Left lobe of liver (tissue), 2 donors: ENCODE measurements around the gene PRPF31. TPM values are rescaled to one million over a fixed set of nuclear protein-coding genes. Genes with fewer than 3 reads are reported as not detected.

ENCODE experiments used
- ATAC-seq: fragments of 200-7000 bp; cut with Tn5 transposase; one replicate; pipeline ENCODE4 v1.9.1; 2020; ENCODE audit warnings: mild to moderate bottlenecking, moderate library complexity
- DNase-seq: peaks from one replicate; pipeline ENCODE4 v3.0.0-alpha.2; 2020; ENCODE audit warnings: low spot score
- total RNA-seq: library from RNA; stranded (reverse); gene quantifications from one replicate; pipeline ENCODE4 v1.2.1, GENCODE V29; 2021
- donor health status: DM: no; HTN: no; CAD: no; lungs with moderate emphysema.
- donor health status: DM: no; HTN: yes; CAD: no.

The PRPF31 gene
- total RNA-seq, 1 donor from 2014 or later = 23.2 TPM

DNA sequence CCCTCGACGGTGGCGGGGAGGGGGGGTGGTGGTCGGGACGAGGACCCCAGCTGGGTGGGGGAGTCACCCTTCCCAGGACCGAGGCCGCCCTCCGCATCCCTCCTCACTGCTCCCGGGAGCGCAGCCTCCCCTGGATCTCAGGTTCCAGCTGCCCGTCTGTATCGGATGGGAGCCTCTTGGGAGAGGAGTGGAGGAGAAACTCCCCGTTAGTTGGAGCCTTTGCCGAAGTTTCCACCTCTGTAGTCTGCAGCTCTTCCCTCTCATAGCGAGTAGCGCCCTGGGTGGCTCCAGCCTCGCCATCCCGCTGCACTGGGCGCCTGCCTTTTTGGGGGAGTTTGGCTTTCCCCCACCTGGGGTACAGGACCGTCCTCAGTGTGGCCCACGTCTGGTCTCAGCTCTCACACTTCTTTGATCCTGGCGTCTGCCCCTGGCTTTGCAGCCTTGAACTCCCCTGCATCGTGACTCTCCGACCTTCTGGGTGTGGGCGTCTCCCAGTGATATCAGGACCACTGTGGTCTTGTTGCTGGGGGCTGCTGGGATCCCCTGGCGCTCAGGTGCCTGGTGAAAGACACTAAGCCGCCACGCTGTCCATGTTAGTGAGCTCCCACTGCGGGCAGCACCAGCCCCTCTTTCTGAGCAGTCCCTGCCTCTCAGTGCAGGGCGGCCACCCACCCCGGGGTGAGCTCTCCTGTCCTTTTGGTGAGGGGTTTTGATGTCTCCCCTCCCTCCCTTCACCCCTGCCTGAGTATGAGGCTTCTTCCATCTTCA lies 23.1 kb downstream of the PRPF31 start:
- DNase-seq = no peak
- ATAC-seq = no peak

DNA sequence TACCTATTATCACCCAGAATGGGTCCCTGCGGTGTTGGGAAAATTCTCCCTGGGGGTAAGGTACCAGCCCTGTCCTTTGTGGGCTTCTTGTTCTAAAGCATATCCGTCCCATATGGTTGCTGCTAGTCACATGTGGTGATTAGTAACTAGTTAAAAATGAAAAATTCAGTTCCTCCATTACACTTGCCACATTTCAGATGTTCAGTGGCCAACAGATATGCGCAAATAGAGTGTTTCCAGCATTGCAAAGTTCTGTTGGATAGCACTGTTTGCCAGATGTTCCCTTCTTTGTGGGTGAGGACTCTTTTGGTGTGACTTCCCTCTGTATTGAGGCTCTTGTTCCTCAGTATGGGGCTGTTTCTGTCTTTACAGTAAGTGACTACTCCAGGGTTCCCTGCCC lies 25.8 kb downstream of the PRPF31 start:
- DNase-seq = no peak
- no peak for ATAC-seq

DNA sequence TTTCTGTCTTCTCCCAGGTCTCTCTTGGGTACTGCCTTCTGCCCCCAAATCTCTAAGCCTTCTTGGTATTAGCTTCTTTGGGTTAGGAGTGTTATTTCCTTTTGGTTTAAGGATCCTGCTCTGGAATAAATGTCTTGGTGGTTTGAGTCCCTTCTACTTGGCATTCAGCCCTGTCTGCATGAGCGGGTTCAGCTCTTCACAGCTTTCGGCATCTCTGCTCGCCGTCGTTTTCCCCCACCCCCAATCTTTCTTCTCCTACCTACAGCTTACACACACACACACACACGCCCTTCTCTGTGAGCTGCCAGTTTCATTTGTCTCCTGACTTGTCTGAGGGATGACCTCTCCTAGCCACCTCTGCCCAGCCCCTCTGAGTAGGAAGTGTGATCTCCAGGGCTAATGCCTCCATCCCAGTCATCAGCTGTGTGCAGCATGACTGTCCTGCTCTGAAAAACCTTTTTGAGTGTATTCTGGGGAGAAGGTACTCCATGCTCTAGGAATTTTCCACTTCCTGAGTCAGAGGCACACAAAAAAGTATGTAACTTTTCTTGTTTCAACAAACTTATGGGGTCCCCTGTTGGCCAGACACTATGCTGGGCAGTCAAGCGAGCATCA lies 26.7 kb downstream of the PRPF31 start:
- DNase-seq = no peak

DNA sequence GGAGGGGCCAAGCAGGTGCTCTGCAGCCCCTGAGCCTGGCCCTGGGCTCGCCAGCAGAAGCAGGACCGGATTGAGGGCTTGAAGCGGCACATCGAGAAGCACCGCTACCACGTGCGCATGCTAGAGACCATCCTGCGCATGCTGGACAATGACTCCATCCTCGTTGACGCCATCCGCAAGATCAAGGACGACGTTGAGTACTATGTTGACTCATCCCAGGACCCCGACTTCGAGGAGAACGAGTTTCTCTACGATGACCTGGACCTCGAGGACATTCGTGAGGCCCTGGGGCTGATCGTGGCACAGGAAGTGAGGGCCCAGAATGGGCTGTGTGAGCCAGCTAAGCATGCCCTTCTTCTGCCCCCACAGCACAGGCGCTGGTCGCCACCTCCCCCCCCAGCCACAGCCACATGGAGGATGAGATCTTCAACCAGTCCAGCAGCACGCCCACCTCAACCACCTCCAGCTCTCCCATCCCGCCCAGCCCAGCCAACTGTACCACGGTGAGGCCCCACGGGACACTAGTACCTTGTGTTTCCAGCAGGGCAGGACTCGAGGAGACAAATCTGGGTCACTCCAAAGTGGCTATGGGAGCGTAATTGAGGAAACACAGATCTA lies 30.1 kb downstream of the PRPF31 start:
- no peak for ATAC-seq

More for the DNA sequence above, 26.7 kb downstream of the PRPF31 start:
- ATAC-seq = no peak

DNA sequence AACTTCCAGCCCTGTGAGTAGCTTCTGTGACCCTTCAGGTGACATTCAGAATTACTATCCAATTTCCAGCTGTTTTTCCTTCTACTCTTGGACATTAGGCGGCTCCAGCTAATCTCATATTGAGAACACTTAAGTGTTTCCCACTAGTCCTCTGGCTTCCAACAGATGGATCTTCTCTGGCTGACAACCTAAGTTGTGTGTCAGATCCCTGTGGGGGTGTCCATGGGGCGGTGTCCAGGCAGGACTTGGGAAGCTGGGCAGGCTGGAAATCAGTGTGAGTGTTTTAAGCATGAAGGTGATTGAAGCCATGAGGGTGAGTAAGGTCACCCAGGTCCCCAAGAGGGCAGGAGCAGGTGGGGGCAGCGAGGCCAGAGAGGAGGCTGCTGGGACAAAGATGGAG lies 32.1 kb downstream of the PRPF31 start:
- ATAC-seq = no peak
- no peak for DNase-seq

More for the DNA sequence above, 30.1 kb downstream of the PRPF31 start:
- no peak for DNase-seq

DNA sequence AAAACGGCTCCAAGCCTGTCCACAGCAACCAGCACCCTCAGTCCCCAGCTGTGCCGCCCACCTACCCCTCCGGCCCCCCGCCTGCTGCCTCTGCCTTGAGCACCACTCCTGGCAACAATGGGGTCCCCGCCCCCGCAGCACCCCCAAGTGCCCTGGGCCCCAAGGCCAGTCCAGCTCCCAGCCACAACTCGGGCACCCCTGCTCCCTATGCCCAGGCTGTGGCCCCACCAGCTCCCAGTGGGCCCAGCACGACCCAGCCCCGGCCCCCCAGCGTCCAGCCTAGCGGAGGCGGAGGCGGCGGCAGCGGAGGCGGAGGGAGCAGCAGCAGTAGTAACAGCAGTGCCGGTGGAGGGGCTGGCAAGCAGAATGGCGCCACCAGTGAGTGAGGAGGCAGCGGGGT lies 32.6 kb downstream of the PRPF31 start:
- no peak for ATAC-seq
- DNase-seq = no peak

DNA sequence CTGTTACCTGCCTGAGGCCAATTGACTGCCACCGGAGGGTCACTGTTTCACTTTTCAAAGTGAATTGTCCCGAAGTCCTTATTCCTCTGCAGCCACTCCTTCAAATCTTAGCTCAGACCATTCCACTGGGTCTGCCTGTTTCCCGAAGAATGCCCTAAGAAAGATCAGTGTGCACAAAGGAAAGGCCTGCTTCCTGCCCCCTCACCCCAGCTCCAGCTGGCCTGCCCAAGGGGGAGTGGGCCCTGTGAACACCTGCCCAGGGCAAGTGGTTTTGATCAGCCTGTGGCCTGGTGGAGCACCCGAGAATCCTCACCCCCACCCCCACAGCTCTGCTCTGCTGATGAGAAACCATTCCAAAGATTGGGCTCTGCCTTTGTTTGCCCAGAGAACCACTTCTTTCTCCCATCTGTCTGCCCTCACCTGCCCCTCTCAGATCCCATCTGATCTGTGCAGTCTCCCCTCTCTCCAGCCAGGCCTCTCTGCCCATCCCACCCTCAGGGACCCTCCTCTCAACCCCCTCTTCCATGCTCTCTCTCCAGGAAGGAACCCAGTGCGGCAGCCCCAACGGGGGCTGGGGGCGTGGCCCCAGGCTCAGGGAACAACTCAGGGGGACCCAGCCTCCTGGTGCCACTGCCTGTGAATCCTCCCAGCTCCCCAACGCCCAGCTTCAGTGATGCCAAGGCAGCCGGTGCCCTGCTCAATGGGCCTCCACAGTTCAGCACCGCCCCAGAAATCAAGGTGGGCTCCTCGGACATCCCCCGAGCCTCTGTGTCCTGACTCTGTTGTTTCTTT lies 33.7 kb downstream of the PRPF31 start:
- no peak for DNase-seq
- ATAC-seq = no peak

DNA sequence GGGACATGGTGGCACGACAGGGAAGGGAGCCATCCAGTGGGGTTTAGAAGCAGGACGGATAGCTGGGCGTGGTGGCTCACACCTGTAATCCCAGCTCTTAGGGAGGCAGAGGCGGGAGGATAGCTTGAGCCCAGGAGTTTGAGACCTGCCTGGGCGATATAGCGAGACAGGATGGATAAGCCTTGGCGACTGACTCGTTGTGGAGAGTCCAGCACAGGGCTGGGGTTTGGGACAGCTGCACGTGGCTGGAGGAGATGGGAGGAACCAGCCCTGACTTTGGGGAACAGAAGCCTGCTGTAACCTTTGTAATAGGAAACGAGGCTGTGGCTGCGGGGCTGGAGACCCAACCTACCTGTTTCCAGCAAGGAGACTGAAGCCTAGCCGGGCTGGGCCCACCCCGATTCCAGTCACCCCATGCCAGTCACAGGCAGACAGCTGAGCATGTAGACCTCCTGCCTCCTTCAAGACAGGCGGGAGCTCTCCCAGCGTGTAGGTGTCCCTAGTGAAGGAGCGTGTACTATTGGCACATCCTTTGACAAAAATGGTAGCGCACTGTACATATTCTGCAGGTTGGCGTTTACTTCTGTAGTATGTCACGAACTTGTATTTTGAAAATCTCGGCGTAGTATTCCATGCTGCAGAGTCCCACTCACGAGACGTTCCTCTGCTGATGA lies 35.9 kb downstream of the PRPF31 start:
- ATAC-seq = no peak
- DNase-seq = no peak

DNA sequence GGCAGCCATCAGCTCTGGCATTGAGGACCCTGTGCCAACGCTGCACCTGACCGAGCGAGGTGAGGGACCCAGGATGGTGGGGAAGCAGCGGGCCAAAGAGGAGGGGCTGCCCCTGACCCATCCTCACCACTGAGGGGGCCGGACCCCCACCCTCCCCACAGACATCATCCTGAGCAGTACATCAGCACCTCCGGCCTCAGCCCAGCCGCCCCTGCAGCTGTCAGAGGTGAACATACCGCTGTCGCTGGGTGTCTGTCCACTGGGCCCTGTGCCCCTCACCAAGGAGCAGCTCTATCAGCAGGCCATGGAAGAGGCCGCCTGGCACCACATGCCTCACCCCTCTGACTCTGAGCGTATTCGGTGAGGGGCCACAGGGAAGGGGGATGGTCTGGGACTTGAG lies 36.7 kb downstream of the PRPF31 start:
- DNase-seq = no peak
- no peak for ATAC-seq

DNA sequence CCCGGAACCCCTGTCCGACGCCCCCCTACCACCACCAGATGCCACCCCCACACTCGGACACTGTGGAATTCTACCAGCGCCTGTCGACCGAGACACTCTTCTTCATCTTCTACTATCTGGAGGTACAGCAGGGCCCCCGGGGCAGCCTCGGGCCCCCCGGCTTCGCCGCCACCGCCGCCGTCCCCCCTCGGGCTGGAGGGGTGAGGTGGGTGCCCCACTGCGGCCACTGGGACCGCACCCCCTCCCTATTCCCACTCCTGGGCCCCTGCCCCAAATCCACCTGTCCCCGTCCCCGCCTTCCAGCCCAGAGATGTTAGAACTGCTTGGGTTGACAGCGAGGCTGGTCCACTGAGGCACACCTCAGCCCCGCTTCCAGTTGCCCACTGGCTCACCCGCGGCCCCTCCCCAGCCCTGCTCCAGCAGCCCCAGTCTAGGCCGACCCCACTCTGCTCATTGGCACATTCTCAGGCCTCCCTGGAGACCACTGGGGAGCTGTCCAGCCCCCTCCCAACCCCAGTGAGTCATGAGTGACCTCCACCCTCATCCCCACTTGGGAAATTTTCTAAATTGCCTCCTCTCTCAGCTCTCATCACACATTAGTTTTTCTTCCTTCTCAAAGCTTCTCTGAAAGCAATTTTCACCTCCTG lies 37.4 kb downstream of the PRPF31 start:
- DNase-seq (no peak), ATAC-seq (no peak)

DNA sequence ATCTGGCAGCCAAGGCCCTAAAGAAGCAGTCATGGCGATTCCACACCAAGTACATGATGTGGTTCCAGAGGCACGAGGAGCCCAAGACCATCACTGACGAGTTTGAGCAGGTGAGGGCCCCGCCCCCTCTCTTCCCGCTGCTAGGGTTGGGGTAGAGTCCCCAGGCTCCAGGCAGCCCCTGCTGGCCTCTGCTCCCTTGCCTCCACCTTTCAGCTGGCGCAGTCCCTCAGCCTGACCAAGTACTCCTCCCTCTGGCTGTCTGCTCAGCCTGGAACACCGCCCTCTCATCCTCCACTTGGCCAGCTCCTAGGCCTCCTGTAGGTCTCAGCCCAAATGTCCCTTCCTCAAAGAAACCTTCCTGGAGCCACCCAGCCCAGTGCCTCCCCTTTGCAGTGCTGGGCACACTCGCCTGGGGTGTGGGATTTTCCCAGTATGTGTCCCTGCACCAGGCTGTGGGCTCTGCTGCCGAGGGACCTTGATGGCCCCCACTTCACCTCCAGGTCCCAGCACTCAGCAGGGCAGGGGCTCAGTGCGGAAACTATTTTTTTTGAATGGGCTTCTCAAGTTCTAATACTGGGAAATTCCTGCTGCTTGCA lies 38.3 kb downstream of the PRPF31 start:
- ATAC-seq (no peak), DNase-seq (no peak)

DNA sequence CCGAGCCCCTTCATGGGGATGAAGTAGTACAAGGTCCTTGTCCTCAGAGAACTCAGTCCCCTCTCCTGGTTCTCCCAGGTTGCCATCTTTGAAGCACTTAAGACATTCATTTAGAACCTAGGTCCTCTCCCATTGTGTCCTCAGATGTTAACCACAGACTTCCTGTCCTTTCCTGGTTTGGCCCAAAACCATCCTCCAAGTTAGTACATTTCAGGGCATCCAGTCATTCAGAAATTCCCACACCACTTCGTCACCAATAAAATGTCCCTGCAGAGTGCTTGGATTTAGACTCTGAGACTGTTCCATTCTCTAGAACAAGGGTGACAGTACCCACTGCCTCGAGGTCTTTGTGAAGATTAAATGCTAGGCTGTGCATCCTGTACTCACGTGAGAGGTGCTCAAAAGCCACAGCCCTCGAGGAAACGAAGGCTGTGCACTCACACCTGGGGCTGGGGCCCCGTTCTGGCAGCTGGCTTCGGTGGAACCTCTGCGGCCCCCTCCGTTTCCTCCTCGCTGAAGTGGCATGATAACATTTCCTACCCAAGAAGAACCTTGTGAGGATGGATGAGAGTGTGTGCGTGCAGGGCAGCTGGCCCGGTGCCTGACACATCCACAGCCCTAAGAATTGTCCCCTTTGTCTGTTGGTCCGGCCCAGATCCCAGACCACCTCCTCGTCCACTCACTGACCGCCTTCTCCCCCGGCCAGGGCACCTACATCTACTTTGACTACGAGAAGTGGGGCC lies 39.2 kb downstream of the PRPF31 start:
- DNase-seq (no peak), ATAC-seq (no peak)

DNA sequence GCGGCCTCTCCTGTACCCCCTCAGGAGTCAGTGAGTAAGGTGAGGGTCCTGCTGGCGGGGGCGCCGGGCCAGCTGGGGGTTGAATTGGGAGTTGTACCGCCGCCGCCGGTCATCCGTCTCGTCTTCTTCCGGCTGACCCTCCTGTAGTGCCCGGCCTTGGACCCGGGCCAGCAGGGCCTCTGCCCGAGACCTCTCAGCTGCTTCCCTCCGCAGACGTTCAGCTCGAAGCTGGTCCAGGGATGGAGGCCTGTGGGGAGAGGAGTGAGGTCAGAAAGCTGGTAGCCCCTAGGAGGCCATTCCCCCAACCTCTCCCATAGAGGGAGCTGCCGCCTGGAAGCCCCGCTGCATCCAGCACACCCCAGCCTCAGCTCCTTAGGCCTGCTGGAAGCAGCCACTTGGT lies 40.1 kb downstream of the PRPF31 start:
- DNase-seq = no peak
- ATAC-seq = no peak

DNA sequence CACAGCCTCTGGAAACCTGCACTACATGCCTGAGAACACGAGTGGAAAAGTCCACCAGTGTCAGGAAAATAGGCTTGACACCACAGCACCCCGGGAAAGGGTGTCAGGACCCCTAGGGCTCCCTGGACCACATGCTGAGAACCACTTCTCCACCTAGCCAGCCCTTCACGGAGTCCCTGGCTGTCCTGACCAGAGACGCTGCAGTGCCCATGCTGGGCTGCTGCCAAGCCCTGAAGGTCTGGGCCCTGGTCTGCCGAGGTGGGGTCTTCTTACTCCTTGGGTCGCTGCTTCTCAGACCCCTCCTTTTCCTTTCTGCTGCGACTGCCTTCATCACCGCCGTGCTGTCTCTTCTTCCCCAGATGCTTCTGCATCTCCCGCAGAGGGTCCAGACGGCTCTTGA lies 40.9 kb downstream of the PRPF31 start:
- DNase-seq (no peak), ATAC-seq (no peak)

DNA sequence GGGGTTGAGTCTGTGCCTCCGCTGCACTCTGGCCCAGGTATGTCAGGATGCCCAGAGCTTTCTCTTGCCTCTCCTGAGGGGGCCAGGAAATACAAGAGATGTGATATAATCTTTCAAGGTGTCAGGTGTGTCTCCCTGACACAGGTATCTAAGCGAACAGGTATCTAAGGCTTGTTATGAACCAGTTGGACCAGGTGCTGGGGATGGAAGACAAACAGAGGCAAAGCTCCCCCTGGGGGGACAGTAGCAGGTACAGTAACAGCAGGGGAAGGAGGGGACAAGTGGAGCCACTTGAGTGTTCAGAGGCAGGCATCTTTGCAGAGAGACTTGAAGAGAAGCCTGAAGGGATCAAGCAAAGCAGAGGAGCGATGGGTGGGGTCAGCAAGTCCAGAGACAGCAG lies 41.4 kb downstream of the PRPF31 start:
- no peak for ATAC-seq
- DNase-seq = no peak

DNA sequence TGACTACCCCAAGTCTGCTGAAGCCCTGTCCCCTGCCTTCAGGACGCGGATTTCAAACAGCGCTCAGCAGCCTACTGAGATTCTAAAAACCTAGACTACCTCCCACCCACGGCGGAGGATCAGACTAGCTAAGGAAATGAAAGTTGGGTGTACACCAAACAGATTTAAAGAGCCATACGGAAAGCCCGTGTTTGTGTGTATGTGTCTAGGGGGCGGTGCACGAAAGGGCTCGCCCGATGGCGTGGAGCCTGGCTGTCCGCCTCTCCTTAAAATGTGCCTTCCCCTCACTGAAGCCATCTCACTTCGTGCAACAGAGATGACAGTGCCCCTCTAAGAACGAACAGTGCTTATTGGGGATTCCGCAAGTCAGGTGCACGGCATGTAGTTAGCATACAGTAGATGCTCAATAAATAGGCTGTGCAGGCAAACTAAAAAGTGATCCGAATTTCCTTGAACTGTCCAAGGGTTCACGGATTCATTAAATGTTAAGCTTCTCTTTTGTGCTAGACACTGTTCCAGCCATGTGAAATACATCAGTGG lies 43.3 kb downstream of the PRPF31 start:
- DNase-seq = no peak

DNA sequence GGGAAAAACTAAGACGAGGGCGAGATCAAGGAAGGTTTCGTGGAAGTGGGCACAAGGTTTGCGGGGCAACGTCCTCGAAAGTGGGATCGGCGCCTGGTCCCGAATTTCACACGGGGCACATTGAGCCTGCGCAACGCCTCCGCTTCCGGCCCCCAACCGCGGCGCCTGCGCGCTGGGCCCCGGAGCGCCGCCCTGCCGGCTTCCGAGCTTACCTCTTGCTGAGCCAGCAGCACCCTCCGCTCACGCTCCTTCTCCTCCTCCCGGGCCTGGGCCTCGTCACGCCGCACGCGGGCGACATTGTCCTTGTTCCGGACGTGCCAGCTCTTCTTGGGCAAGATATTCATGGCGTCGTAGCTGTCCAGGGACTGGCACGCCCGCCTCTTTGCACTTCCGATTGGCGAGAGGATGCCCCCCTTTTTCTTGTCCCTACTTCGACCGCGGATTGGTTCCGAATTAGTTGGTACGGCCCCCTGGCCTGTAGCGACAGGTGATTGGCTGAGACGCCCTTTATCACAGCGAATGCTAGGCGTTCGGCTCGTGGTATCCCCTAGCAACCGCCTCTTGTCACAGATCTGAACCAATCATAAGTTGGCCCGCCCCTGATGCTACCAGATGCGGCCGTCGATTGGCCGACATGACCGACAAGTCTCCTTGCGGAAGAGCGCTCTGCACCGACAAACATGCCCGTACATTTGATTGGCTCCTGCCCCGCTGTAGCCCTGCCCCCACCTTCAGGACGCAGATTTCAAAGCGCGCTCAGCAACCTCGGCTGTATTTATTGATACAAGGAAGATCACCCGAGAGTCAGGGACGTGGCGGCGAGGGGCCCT lies 44.0 kb downstream of the PRPF31 start, which contains the start of gene LENG1:
Gene LENG1 (minus strand): TSS at position 370 of the 830 bp plus-strand sequence. CDS start 26 bp downstream, at position 344.
- DNase-seq (peak; percentile 100), ATAC-seq (peak; percentile 81)

More for the DNA sequence above, 43.3 kb downstream of the PRPF31 start:
- ATAC-seq = no peak
